HL-60 (cell line): ENCODE data around the gene CTSG.

Experiments used
- DNase-seq, 2 experiments: peaks; one replicate each; pipeline ENCODE4 v3.0.0-alpha.2; 2010 to 2020; ENCODE audit warnings: low read depth in 1 of 2, low spot score in 1 of 2
- H3K27ac ChIP-seq: fragments of 250-450 bp; sonication (Bioruptor Pico); replicated peaks from 2 replicates; pipeline ENCODE4 v1.5.1; 2020; ENCODE audit warnings: mild to moderate bottlenecking, moderate library complexity
- H3K27me3 ChIP-seq: fragments of 250-450 bp; sonication (Bioruptor Pico); 2 replicates; pipeline ENCODE4 v1.5.1; 2021; ENCODE audit warnings: mild to moderate bottlenecking, moderate library complexity; ENCODE audit not compliant: insufficient read depth, poor library complexity, severe bottlenecking
- H3K4me3 ChIP-seq: replicated peaks from 2 replicates; pipeline ENCODE4 v1.5.1; 2011; ENCODE audit warnings: mild to moderate bottlenecking, control low read depth, low read length; ENCODE audit not compliant: insufficient read depth
- GABPA ChIP-seq: IDR thresholded peaks from 2 replicates; pipeline ENCODE4 v1.6.1; 2012; ENCODE audit warnings: low read depth
- POLR2AphosphoS5 ChIP-seq: IDR thresholded peaks from 2 replicates; pipeline ENCODE4 v1.6.1; 2012; ENCODE audit warnings: low read depth
- SPI1 ChIP-seq: IDR thresholded peaks from 2 replicates; pipeline ENCODE4 v1.6.1; 2012; ENCODE audit warnings: low read depth, mild to moderate bottlenecking, borderline replicate concordance
- TF ChIP-seq, protein P1 (sequence below): IDR thresholded peaks from one replicate; pipeline ENCODE4 v1.5.1; 2011; ENCODE audit warnings: low read length, control low read depth, inconsistent platforms; ENCODE audit not compliant: insufficient read depth
- TF ChIP-seq, protein P2 (sequence below): IDR thresholded peaks from 2 replicates; pipeline ENCODE4 v1.6.1; 2012; ENCODE audit warnings: low read depth; ENCODE audit not compliant: insufficient replicate concordance

The CTSG gene

DNA sequence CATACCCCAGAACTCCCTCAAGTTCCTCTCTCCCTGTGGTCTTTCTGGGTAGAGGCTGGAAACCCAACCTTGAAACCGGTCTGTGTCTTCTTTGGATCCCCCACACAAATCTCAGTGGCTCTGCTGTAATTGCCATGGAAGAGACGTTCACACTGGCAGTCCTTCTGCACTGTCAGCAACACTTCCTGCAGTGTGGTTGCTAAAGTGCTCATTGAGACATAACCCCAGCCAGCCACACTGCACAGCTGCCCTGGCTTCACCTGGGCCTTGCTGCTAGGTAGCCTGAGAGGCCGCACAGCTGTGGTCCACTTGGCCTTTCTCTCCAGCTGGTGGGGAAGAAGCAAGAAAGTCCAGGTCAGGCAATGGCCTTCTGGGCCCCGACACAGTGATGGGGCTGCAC lies 31.0 kb upstream of the CTSG start:
- Histone ChIP-seq H3K27me3 (no peaks in the 10 kb centered on the region), H3K27ac (no peak overlapping the region), H3K4me3 (no peak overlapping the region)
- DNase-seq, result peak in 1 of 2 experiments; percentile 79
- TF ChIP-seq POLR2AphosphoS5 (peak; percentile 93), GABPA (no peak), SPI1 (peak; percentile 13; the same call in 1 of the 2 replicates)
- TF ChIP-seq, protein P1, sequence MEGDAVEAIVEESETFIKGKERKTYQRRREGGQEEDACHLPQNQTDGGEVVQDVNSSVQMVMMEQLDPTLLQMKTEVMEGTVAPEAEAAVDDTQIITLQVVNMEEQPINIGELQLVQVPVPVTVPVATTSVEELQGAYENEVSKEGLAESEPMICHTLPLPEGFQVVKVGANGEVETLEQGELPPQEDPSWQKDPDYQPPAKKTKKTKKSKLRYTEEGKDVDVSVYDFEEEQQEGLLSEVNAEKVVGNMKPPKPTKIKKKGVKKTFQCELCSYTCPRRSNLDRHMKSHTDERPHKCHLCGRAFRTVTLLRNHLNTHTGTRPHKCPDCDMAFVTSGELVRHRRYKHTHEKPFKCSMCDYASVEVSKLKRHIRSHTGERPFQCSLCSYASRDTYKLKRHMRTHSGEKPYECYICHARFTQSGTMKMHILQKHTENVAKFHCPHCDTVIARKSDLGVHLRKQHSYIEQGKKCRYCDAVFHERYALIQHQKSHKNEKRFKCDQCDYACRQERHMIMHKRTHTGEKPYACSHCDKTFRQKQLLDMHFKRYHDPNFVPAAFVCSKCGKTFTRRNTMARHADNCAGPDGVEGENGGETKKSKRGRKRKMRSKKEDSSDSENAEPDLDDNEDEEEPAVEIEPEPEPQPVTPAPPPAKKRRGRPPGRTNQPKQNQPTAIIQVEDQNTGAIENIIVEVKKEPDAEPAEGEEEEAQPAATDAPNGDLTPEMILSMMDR, result no peak
- TF ChIP-seq, protein P2, sequence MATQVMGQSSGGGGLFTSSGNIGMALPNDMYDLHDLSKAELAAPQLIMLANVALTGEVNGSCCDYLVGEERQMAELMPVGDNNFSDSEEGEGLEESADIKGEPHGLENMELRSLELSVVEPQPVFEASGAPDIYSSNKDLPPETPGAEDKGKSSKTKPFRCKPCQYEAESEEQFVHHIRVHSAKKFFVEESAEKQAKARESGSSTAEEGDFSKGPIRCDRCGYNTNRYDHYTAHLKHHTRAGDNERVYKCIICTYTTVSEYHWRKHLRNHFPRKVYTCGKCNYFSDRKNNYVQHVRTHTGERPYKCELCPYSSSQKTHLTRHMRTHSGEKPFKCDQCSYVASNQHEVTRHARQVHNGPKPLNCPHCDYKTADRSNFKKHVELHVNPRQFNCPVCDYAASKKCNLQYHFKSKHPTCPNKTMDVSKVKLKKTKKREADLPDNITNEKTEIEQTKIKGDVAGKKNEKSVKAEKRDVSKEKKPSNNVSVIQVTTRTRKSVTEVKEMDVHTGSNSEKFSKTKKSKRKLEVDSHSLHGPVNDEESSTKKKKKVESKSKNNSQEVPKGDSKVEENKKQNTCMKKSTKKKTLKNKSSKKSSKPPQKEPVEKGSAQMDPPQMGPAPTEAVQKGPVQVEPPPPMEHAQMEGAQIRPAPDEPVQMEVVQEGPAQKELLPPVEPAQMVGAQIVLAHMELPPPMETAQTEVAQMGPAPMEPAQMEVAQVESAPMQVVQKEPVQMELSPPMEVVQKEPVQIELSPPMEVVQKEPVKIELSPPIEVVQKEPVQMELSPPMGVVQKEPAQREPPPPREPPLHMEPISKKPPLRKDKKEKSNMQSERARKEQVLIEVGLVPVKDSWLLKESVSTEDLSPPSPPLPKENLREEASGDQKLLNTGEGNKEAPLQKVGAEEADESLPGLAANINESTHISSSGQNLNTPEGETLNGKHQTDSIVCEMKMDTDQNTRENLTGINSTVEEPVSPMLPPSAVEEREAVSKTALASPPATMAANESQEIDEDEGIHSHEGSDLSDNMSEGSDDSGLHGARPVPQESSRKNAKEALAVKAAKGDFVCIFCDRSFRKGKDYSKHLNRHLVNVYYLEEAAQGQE, result no peak

DNA sequence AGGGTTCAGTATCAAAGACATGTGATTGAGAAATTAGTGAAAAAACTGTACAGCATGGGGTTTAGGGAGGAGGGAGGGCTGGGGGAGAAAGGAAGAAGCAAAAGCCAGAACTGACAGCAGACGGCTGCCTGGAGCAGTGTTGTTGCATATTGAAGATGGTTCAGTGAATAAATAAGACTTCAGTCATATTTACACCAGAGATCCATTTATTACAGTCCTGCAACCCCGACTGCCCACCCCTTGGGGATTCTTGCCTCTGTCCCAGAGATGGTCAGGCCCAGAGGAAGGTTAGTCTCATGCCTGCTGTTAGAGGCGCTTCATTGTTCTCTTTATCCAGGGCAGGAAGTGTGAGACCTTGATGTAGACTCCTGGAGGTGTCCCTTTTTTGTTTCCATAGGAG lies 30.2 kb upstream of the CTSG start:
- no peaks in the 10 kb centered on the region for H3K27me3 ChIP-seq
- TF ChIP-seq, protein P1, result no peak
- TF ChIP-seq GABPA (no peak), SPI1 (no peak), POLR2AphosphoS5 (no peak)
- TF ChIP-seq, protein P2, result no peak
- no peak overlapping the region for H3K4me3 ChIP-seq
- DNase-seq, result peak in 1 of 2 experiments; percentile 41
- H3K27ac ChIP-seq, result no peak overlapping the region

DNA sequence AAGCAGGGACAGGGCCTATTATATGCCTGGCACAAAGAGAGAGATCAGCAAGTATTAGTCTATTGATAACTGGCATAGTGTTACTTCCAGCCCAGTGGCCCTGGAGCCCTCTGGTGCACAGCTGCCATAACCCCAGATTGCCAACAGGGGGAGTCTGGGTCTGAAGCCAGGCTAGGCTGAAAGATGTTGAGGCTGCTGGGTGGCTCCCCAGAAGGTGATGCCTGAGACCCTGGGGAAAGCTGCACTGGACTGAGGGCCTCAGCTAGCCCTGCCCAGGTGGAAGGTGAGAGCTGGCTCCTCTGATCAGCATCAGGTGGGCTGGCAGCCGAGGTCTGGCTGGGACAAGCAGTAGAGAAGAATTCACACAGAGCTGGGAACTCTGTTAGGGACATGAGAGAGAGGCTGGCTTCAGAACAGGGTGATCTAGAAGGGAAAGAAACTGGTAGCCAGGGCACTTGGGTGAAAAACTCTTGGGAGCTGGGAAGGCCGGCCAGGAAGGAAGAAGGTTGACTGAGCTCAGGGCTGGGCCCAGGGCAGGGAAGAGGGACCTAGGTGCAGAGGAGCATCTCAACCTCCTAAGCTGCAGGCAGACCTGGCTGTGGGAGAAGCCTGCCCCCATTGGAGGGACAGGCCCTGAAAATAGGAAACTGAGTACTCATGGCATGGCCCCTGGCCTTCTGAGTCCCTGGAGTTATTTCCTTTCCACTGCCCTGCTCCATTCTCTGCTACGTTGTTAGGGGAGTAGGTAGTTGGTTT lies 29.6 kb upstream of the CTSG start:
- H3K27ac ChIP-seq, result 0 out of 2 replicates have a peak overlapping the region, but pooled peaks have one; percentile 3
- TF ChIP-seq, protein P1, result peak; percentile 84
- TF ChIP-seq SPI1, result no peak
- peak in 1 of 2 experiments; percentile 73 for DNase-seq
- H3K4me3 ChIP-seq, result no peak overlapping the region
- no peaks in the 10 kb centered on the region for H3K27me3 ChIP-seq

DNA sequence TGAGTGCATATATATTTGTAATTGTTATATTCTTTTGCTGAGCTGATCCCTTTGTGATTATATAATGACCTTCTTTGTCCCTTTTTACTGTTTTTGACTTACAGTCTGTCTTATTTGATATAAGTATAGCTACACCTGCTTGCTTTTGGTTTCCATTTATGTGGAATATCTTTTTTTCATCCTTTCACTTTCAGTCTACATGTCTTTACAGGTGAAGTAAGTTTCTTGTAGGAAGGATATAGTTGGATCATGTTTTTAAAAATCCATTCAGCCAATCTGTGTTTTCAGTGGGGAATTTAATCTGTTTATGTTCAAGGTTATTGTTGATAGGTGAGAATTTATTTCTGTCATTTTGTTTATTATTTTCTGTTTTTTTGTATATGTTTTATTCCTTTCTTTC lies 21.4 kb upstream of the CTSG start:
- Histone ChIP-seq H3K27ac (no peak overlapping the region), H3K4me3 (no peak overlapping the region), H3K27me3 (no peaks in the 10 kb centered on the region)
- no peak for DNase-seq
- TF ChIP-seq SPI1 (no peak), GABPA (no peak)
- TF ChIP-seq, protein P2, result no peak
